H1 (cell line): ENCODE results near the gene CLIP4. TPM values are rescaled to one million over a fixed set of nuclear protein-coding genes. Genes with fewer than 3 reads are reported as not detected.

Experiments used
- CTCF ChIA-PET: fragments of 300-600 bp; sonication (Branson Sonifier 250); formaldehyde crosslinking; loops from one replicate; lab custom pipeline; 2021; ENCODE audit not compliant: partially characterized antibody; lab: Charles Lee
- POLR2A ChIA-PET: fragments of 300-600 bp; sonication (Branson Sonifier 250); formaldehyde crosslinking; loops from one replicate; lab custom pipeline; 2021; ENCODE audit warnings: inconsistent platforms; ENCODE audit not compliant: partially characterized antibody; lab: Charles Lee
- DNase-seq, 2 experiments: peaks; one replicate each; pipeline versions ENCODE4 v3.0.0 to v3.0.0-alpha.2; 2010 to 2022; ENCODE audit warnings: low spot score in 2 of 2, low read depth in 1 of 2, mixed read lengths in 1 of 2
- FAIRE-seq: peaks from 2 replicates; lab custom pipeline; 2011; peaks lifted over from hg19 to GRCh38; lab: Jason Lieb, UNC
- H2AFZ ChIP-seq: 2 replicates; pipeline ENCODE4 v1.8.1; 2012; ENCODE audit warnings: low read length, inconsistent platforms
- H2AK5ac ChIP-seq: 2 replicates; pipeline ENCODE4 v1.6.1; 2013; ENCODE audit warnings: low read depth, low read length
- H2BK120ac ChIP-seq: replicated peaks from 2 replicates; pipeline ENCODE3; 2013; ENCODE audit warnings: low read depth, low read length, inconsistent platforms
- H2BK12ac ChIP-seq: 2 replicates; pipeline ENCODE4 v1.6.1; 2013; ENCODE audit warnings: low read depth, low read length
- H2BK15ac ChIP-seq: 2 replicates; pipeline ENCODE4 v1.6.1; 2013; ENCODE audit warnings: low read length
- H2BK20ac ChIP-seq: 2 replicates; pipeline ENCODE4 v1.6.1; 2013; ENCODE audit warnings: low read length
- H2BK5ac ChIP-seq: 2 replicates; pipeline ENCODE4 v1.6.1; 2013; ENCODE audit warnings: low read depth, low read length
- H3K14ac ChIP-seq: 2 replicates; pipeline ENCODE4 v1.6.1; 2013; ENCODE audit warnings: inconsistent platforms; ENCODE audit not compliant: insufficient read length
- H3K18ac ChIP-seq: 2 replicates; pipeline ENCODE4 v1.6.1; 2013; ENCODE audit warnings: low read length; ENCODE audit errors: extremely low read depth
- H3K23ac ChIP-seq: 2 replicates; pipeline ENCODE4 v1.6.1; 2013; ENCODE audit warnings: inconsistent platforms; ENCODE audit not compliant: insufficient read length
- H3K23me2 ChIP-seq: 2 replicates; pipeline ENCODE4 v1.6.1; 2013; ENCODE audit warnings: low read depth, low read length
- H3K27ac ChIP-seq: 2 replicates; pipeline ENCODE4 v1.6.1; 2011; ENCODE audit warnings: low read depth, low read length, inconsistent platforms
- H3K27me3 ChIP-seq, 4 experiments: replicated peaks in 1 of 4; 1 replicate in 1 of 4; 2 replicates in 3 of 4; pipeline versions ENCODE4 v1.6.1 to v1.8.1; 2011 to 2013; ENCODE audit warnings: low read length in 3 of 4, mild to moderate bottlenecking in 3 of 4, inconsistent platforms in 2 of 4, mixed read lengths in 2 of 4, moderate library complexity in 1 of 4; ENCODE audit not compliant: control insufficient read depth in 3 of 4, insufficient read depth in 3 of 4; ENCODE audit errors: extremely low read depth in 1 of 4
- H3K36me3 ChIP-seq, 4 experiments: 2 replicates each; pipeline versions ENCODE4 v1.6.1 to v1.8.1; 2011 to 2013; ENCODE audit warnings: mild to moderate bottlenecking in 4 of 4, low read length in 3 of 4, moderate library complexity in 2 of 4, control low read depth in 1 of 4, inconsistent platforms in 1 of 4; ENCODE audit not compliant: insufficient read depth in 4 of 4, control insufficient read depth in 2 of 4
- H3K4ac ChIP-seq: replicated peaks from 2 replicates; pipeline ENCODE3; 2013; ENCODE audit warnings: low read length, low read depth, mixed read lengths, inconsistent platforms; ENCODE audit not compliant: insufficient read length
- H3K4me1 ChIP-seq, 4 experiments: replicated peaks in 1 of 4; 1 replicate in 1 of 4; 2 replicates in 3 of 4; pipeline versions ENCODE4 v1.6.1 to v1.8.1; 2011 to 2013; ENCODE audit warnings: low read length in 3 of 4, inconsistent platforms in 2 of 4, mixed read lengths in 1 of 4; ENCODE audit not compliant: insufficient read depth in 4 of 4, control insufficient read depth in 3 of 4
- H3K4me2 ChIP-seq, 2 experiments: 2 replicates each; pipeline versions ENCODE4 v1.6.1 to v1.8.1; 2011 to 2013; ENCODE audit warnings: low read depth in 2 of 2, low read length in 2 of 2, control low read depth in 1 of 2, inconsistent platforms in 1 of 2, mild to moderate bottlenecking in 1 of 2; ENCODE audit not compliant: insufficient read depth in 1 of 2
- H3K4me3 ChIP-seq, 4 experiments: fragments of 200-600, 300-600 bp in 1 of 4; sonication (generic), shearing (Covaris generic), sonication (Bioruptor Twin) in 1 of 4; 2 replicates each; pipeline versions ENCODE4 v1.5.1 to v1.8.1; 2011 to 2016; ENCODE audit warnings: low read length in 4 of 4, low read depth in 3 of 4, control low read depth in 2 of 4, inconsistent platforms in 2 of 4, mild to moderate bottlenecking in 2 of 4, mixed read lengths in 1 of 4, moderate library complexity in 1 of 4; ENCODE audit not compliant: insufficient read depth in 2 of 4; ENCODE audit errors: extremely low read depth in 1 of 4
- H3K56ac ChIP-seq: replicated peaks from 2 replicates; pipeline ENCODE3; 2013; ENCODE audit warnings: low read depth, mild to moderate bottlenecking, mixed read lengths, low read length, inconsistent platforms; ENCODE audit not compliant: insufficient read length
- H3K79me1 ChIP-seq: 2 replicates; pipeline ENCODE4 v1.6.1; 2013; ENCODE audit warnings: low read depth, low read length, control low read depth
- H3K79me2 ChIP-seq, 2 experiments: 2 replicates each; pipeline versions ENCODE4 v1.6.1 to v1.8.1; 2012 to 2013; ENCODE audit warnings: low read length in 2 of 2, mild to moderate bottlenecking in 2 of 2, inconsistent platforms in 1 of 2; ENCODE audit not compliant: insufficient read depth in 2 of 2, control insufficient read depth in 1 of 2
- H3K9ac ChIP-seq, 4 experiments: replicated peaks in 1 of 4; 1 replicate in 1 of 4; 2 replicates in 3 of 4; pipeline versions ENCODE4 v1.6.1 to v1.8.1; 2011 to 2013; ENCODE audit warnings: low read depth in 3 of 4, low read length in 3 of 4, control low read depth in 2 of 4, mild to moderate bottlenecking in 2 of 4, moderate library complexity in 2 of 4, inconsistent platforms in 1 of 4; ENCODE audit errors: extremely low read depth in 1 of 4
- H3K9me3 ChIP-seq, 2 experiments: 2 replicates each; pipeline versions ENCODE4 v1.6.1 to v1.8.1; 2012 to 2013; ENCODE audit warnings: mild to moderate bottlenecking in 2 of 2, moderate library complexity in 2 of 2, control low read depth in 1 of 2, inconsistent platforms in 1 of 2, low read depth in 1 of 2, low read length in 1 of 2, mixed read lengths in 1 of 2; ENCODE audit not compliant: insufficient read depth in 2 of 2
- H4K20me1 ChIP-seq, 2 experiments: replicated peaks in 1 of 2; 2 replicates each; pipeline versions ENCODE3 to v1.8.1; 2011 to 2013; ENCODE audit warnings: inconsistent platforms in 2 of 2, low read length in 2 of 2, mild to moderate bottlenecking in 1 of 2; ENCODE audit not compliant: insufficient read depth in 2 of 2, control insufficient read depth in 1 of 2
- H4K5ac ChIP-seq: 2 replicates; pipeline ENCODE4 v1.6.1; 2013; ENCODE audit warnings: low read length, low read depth, mixed read lengths, inconsistent platforms; ENCODE audit not compliant: insufficient read length
- H4K8ac ChIP-seq: 2 replicates; pipeline ENCODE4 v1.8.0; 2013; ENCODE audit warnings: mild to moderate bottlenecking, moderate library complexity, low read length, inconsistent platforms; ENCODE audit not compliant: insufficient read depth; ENCODE audit errors: extremely low read depth
- H4K91ac ChIP-seq: replicated peaks from 2 replicates; pipeline ENCODE3; 2013; ENCODE audit warnings: low read length, mixed read lengths, inconsistent platforms; ENCODE audit not compliant: insufficient read length
- GABPA ChIP-seq: IDR thresholded peaks from 2 replicates; pipeline ENCODE4 v1.6.1; 2011; ENCODE audit warnings: mild to moderate bottlenecking, low read length, moderate library complexity, borderline replicate concordance; ENCODE audit not compliant: insufficient read depth
- GTF2F1 ChIP-seq: IDR thresholded peaks from 2 replicates; pipeline ENCODE4 v1.6.1; 2012; ENCODE audit warnings: low read depth, low read length, improper control_type of control experiment, borderline replicate concordance
- KDM1A ChIP-seq: fragments of 200-600, 300-600 bp; sonication (generic); IDR thresholded peaks from 2 replicates; pipeline ENCODE4 v1.7.1; 2016; ENCODE audit warnings: mild to moderate bottlenecking, low read length, borderline replicate concordance
- KDM4A ChIP-seq: IDR thresholded peaks from one replicate; pipeline ENCODE4 v1.7.1; 2012; ENCODE audit warnings: low read depth, mild to moderate bottlenecking, moderate library complexity, low read length, inconsistent platforms; ENCODE audit not compliant: severe bottlenecking
- POU5F1 ChIP-seq: IDR thresholded peaks from 2 replicates; pipeline ENCODE4 v1.6.1; 2011; ENCODE audit warnings: low read depth, mild to moderate bottlenecking, low read length, moderate library complexity
- SAP30 ChIP-seq: fragments of 300-600 bp; sonication (generic); IDR thresholded peaks from 2 replicates; pipeline ENCODE4 v1.7.1; 2012; ENCODE audit warnings: low read length, moderate library complexity, mild to moderate bottlenecking, inconsistent platforms; ENCODE audit not compliant: insufficient read depth, insufficient replicate concordance
- SP1 ChIP-seq: IDR thresholded peaks from 2 replicates; pipeline ENCODE4 v1.6.1; 2011; ENCODE audit warnings: low read depth, low read length
- ZNF274 ChIP-seq: IDR thresholded peaks from 2 replicates; pipeline ENCODE4 v1.7.0; 2012; ENCODE audit warnings: low read length, borderline replicate concordance; ENCODE audit errors: extremely low read depth
- WGBS, 2 experiments: shearing (Covaris generic) in 1 of 2; methylation state at CpG; one replicate each; pipeline versions ENCODE4 v1.1.6 to v1.1.7; 2013 to 2015; ENCODE audit warnings: low lambda C conversion rate in 2 of 2, mixed read lengths in 2 of 2, inconsistent platforms in 1 of 2, low coverage in 1 of 2, missing lambda C conversion rate in 1 of 2; ENCODE audit not compliant: insufficient replicate concordance in 2 of 2, insufficient coverage in 1 of 2, insufficient read length in 1 of 2; ENCODE audit errors: extremely low coverage in 1 of 2, missing lambda C conversion rate in 1 of 2; 5-methylcytosine and 5-hydroxymethylcytosine counted together
- polyA plus RNA-seq, 7 experiments: library from polyadenylated mRNA; depleted of rRNA in 3 of 7; stranded (reverse) in 5 of 7; unstranded in 2 of 7; fragments of >200 nt in 5 of 7; fragments of 200-250 nt in 2 of 7; gene quantifications; 1 replicate in 5 of 7; 2 replicates in 1 of 7; 4 replicates in 1 of 7; pipeline versions ENCODE4 v1.2.1 to v1.2.3, GENCODE V29; 2011 to 2013; ENCODE audit warnings: missing spikeins in 2 of 7, mixed read lengths in 2 of 7
- total RNA-seq: library from RNA; stranded (reverse); fragmentation: NEBNext Ultra II Directional; extraction: Animal tissue kit (Norgen Biotek cat#: 25700); gene quantifications from 2 replicates; pipeline ENCODE4 v1.2.1, GENCODE V29; 2021
- TF ChIP-seq, protein P1 (sequence below): IDR thresholded peaks from 2 replicates; pipeline ENCODE4 v1.6.1; 2011; ENCODE audit warnings: low read depth, mild to moderate bottlenecking, low read length; ENCODE audit not compliant: insufficient read depth

The CLIP4 gene
- total and polyA plus RNA-seq, 2 of the 8 experiments (the other 6 are each of a cell fraction or from before 2014, with no cell fraction given), result 0.08 to 0.09 TPM

DNA sequence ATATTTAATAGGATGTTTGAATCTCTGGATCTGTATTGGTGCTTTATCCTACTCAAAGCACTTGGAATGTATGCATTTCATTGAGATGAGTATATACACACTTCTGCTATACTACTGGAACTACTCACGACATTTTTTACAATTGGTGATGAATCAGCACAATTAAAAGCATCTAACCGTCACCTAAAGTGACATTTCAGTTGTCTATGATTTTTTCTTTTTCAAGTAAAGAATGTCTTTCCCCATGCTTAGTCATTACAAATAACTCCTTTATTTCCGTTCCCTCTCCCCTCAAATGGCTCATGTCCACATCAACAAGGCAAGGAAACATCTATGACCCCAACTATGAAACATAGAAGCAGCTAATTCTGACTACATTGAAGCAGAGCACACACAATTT, 77.3 kb downstream of the CLIP4 start:
- Histone ChIP-seq H2BK20ac (no peak overlapping the region), H3K23me2 (no peaks in the 10 kb centered on the region; the same call in 1 of the 2 replicates), H3K18ac (no peak overlapping the region), H4K20me1 (no peaks in the 10 kb centered on the region), H3K79me1 (no peaks in the 10 kb centered on the region), H4K8ac (no peak overlapping the region), H3K79me2 (no peaks in the 10 kb centered on the region), H3K27me3 (no peaks in the 10 kb centered on the region), H3K23ac (no peak overlapping the region), H2AK5ac (no peak overlapping the region), H3K14ac (no peak overlapping the region), H4K5ac (no peak overlapping the region), H3K4me3 (no peak overlapping the region), H2AFZ (no peak overlapping the region), H3K9ac (no peak overlapping the region), H2BK15ac (no peak overlapping the region), H3K4me1 (no peaks in the 10 kb centered on the region), H4K91ac (no peak overlapping the region), H2BK12ac (no peak overlapping the region), H3K4ac (no peak overlapping the region), H2BK5ac (no peak overlapping the region), H3K9me3 (no peaks in the 10 kb centered on the region), H3K4me2 (no peak overlapping the region), H3K36me3 (no peaks in the 10 kb centered on the region), H3K56ac (no peak overlapping the region), H2BK120ac (no peak overlapping the region), H3K27ac (no peak overlapping the region)
- TF ChIP-seq, protein P1, sequence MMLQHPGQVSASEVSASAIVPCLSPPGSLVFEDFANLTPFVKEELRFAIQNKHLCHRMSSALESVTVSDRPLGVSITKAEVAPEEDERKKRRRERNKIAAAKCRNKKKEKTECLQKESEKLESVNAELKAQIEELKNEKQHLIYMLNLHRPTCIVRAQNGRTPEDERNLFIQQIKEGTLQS, result no peak
- TF ChIP-seq POU5F1 (no peak), KDM1A (no peak), KDM4A (no peak), GABPA (no peak), SAP30 (no peak), GTF2F1 (no peak), ZNF274 (no peak), SP1 (no peak)
- DNase-seq (no peak), FAIRE-seq (no peak)
- ChIA-PET CTCF (interaction anchor here (1.1 to 1.6 kb wide), 2 partner anchors 36 to 234 kb away, joined by 5 to 7 read pairs; no protein-coding TSS in a partner anchor), POLR2A (no interaction called here)
- WGBS, 2 experiments, result 90% methylated on average over 3 of the region's 3 CpGs; no CpG with 5 or more reads in 1 of the 2 experiments
